GM18873 (cell line): Measurements from ENCODE around the gene LILRA2.
"Not testable (repeated sequence)": the region's sequence is repeated elsewhere in the genome, so short reads cannot be mapped to it uniquely, and the experiment has no call there.

ENCODE experiments used
- ATAC-seq: cut with Tn5 transposase; IDR thresholded peaks from one replicate; pipeline ENCODE4 v1.9.1; 2021; ENCODE audit warnings: mild to moderate bottlenecking, moderate library complexity, moderate number of reproducible peaks; ENCODE audit not compliant: unreplicated experiment, low FRiP score

The LILRA2 gene

DNA sequence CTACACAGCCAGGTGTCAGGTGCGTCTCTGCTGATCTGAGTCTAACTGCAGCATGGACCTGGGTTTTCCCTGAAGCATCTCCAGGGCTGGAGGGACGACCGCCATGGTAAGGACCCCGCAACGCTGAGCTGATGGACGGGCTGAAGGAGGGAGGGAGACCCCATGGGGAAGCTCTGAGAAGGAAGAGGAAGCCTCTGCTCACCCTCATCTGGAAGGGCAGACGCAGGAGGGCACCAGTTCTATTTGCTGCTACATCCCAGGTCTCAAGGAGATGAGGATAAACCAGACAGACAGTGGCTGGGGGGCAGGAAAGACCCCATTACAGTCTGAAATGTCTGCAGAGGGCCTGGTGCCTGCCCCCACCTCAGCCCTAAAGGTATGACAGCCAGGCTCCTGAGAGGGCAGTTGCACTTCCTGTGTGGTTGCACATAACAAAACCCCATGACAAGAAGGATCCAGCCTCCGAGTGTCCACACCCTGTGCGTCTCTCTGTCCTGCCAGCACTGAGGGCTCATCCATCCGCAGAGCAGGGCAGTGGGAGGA lies at the start of gene LILRA2:
Gene LILRA2, plus strand, starts transcription at position 461 of the 543 bp plus-strand sequence. CDS start 89 bp downstream, outside the sequence.
- ATAC-seq: no peak

DNA sequence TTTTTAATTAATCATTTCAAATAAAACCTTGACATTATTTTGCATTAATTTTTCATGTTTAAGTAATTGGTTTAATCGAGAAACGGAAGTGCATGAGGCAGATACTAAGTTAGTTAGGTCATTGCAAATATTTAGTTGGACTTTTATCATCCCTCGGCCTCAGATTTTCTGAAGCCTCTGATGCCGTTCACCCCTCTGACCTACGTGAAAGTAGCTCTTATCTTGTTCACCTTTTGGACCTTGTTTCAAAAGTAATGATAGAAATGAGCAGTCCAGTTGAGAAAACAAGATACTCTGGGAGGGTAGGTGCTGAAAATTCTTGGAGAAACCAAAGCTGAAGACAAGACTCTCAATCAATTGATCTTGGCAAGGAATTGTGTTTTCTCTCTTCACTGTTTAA lies 48.0 kb upstream of the LILRA2 start:
- no peak for ATAC-seq

DNA sequence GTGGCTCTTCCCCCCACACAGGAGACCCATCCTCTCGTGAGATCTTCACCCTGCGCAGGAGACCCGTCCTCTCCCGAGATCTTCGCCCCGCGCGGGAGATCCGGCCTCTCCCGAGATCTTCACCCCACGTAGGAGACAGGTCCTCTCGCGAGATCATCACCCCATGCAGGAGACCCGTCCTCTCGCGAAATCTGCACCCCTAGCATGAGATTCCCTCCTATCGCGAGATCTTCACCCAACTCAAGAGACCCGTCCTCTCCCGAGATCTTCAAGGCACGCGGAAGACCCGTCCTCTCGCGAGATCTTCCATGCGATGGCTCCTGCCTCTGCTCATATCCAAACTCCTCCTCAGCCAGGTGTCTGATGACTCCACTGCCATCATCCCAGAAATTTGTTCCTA lies 46.6 kb upstream of the LILRA2 start:
- ATAC-seq: no peak

DNA sequence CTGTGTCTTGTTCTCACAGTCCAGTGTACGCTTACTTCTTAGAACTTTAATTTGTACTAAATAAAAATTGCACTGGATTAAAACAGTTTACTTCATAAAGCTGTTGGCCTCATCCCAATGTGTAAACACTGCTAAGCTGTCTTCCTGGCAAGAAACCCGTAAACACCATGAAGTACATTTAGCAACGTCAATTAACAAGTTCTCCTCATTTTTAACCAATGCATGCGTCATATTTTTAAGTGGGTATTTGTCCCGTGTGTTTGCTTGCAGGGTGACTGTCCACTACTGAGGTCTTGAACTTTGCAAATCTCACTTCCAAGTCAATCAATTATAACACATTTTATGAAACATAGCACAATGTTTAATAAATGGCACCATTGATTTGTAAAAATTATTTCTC lies 42.7 kb upstream of the LILRA2 start:
- no peak for ATAC-seq

DNA sequence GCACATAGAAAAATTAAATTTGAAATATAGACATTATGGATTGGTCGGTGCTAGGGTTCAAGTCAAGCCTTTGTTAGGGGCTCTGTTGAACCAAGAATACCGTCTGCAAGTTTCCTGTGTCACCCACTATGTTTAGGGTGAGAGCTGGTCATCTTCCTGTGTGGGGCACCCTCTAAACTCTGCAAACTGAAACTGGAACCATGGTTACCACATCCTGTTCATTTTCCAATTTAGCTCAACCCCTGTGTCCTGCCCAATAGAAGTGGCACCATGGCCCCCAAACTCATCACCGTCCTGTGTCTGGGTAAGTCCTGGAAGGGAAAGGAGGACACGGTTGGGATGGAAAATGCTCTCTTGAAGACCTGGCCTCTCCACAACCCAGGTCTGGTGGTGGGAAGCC lies 41.1 kb upstream of the LILRA2 start:
- ATAC-seq: peak; percentile 69

DNA sequence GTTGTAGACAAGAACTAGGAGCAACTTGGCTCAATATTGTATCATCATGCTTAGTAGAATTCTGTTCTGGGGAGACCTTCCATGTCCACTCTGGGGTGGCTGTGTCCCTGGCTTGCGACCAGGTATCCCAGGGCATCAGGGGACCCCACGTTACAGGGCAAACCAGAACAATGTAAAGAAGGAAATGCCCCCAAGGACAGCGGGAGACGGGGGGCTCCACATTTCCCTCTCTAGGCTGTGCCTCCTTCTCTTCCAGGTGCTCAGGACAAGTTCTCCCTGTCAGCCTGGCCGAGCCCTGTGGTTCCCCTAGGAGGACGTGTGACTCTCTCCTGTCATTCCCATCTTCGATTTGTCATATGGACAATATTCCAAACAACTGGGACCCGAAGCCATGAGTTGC lies 40.1 kb upstream of the LILRA2 start:
- no peak for ATAC-seq

DNA sequence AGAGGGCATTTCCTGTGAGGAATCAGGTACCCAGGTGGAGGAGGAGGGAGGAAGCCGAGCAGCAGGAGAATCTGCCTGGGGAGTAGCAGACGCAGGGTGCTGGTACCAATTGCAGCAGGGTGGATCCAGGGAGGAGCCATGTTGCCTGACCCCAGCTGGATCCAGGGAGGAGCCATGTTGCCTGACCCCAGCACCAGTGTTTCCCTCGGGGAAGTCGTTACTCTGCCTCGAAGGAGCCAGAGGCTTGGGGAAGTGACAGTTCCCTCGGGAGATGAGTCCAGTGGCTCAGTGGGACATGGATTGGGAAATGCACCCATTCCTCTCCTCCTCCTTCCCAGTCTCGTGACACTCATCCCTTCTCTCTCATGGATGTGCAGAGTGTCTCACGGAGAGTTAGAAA lies 39.4 kb upstream of the LILRA2 start:
- ATAC-seq: no peak

DNA sequence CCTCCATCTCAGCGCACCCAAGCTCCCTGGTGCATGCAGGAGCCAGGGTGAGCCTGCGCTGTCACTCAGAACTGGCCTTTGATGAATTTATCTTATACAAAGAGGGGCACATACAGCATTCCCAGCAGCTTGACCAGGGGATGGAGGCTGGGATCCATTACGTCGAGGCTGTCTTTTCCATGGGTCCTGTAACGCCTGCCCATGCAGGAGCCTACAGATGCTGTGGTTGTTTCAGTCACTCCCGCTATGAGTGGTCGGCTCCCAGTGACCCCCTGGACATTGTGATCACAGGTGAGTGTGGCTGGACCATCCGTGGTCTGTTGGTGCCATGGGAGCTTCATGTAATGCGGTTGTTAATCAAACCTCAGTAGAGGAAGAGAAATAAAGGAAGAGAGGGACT lies 38.0 kb upstream of the LILRA2 start:
- no peak for ATAC-seq

DNA sequence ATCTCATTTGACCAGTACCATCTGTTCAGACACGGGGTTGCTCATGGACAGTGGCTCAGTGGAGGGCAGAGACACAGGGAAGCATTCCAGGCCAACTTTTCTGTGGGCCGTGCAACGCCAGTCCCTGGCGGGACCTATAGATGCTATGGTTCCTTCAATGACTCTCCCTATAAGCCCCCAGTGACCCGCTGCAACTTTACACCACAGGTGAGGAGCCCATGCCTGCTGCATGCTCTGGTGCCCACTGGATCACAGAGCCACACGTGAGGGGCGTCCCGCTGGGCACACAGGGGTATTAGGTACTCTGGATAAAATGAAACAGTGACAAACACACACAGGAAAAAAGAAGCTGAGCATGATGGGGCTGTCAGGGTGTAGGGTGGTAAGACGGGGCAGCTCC lies 36.6 kb upstream of the LILRA2 start:
- no peak for ATAC-seq

DNA sequence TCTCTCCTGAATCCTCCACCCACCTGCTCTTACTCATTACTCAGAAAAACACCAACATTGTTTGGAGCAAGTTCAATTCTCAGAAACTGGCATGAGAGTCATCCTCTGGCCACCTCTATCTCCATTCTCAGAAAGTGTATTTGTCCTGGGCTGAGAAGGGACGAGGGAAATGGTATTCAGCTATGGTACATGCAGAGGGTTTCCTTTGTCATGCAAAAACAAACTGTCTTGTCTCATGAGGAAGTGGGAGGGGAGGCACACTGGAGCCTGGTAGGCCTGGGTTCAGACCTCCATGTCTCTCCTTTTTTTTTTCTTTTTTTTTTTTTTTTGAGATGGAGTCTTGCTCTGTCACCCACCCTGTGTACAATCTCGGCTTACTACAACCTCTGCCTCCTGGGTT lies 31.9 kb upstream of the LILRA2 start:
- ATAC-seq: no peak

DNA sequence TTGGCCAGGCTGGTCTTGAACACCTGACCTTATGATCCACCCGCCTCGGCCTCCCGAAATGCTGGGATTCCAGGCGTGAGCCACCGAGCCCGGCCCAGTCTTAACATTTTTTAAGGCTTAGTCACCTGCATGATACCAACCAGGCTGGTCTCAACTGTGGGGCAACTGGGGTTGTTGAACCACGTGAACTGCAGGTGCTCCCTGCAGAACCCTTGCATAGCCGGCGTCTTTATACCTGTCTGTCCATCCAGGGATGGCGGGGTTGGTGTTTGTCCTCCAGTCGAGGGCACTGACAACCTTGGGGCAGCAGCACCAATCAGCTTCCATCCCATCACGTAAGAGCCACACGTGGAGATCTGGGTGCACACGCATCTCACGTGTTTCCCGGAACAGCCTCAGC lies 24.8 kb upstream of the LILRA2 start:
- no peak for ATAC-seq

DNA sequence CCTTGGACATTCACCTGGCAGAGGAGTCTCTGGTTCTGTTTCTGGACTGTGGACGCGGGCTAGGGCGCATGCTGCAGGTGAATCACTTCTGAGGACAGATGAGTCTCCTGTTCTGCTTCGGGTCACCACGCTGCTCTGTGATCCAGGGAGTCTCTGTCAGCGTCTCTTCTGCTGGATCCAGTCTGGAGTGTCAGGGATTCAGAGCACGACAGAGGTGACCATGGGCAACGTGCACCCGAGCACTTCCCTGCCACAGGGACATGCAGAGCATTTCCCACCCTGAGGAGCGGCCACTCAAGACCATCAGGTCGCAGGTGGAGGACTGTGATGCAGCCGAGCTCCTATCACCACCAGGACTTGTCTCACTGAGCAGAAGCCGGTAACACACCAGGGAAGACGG lies 24.4 kb upstream of the LILRA2 start:
- ATAC-seq: no peak

DNA sequence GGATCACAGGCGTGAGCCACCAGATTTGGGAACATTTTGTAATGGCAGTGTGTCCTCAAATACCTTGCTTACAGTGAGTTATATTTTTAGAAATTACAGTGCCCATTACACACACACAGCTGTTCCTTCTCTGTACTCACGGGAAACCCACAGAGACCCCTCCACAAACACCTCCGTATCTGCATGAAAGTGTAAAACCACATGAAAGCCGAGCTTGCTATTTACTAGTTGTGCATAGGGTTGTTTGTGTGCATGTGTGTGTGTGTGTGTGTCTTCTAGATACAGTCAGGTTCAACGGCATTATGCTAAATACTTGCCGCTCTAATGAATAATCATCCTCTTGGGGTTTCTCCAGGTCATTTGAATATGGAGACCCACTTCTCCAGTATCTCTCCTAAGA lies 22.3 kb upstream of the LILRA2 start:
- no peak for ATAC-seq

DNA sequence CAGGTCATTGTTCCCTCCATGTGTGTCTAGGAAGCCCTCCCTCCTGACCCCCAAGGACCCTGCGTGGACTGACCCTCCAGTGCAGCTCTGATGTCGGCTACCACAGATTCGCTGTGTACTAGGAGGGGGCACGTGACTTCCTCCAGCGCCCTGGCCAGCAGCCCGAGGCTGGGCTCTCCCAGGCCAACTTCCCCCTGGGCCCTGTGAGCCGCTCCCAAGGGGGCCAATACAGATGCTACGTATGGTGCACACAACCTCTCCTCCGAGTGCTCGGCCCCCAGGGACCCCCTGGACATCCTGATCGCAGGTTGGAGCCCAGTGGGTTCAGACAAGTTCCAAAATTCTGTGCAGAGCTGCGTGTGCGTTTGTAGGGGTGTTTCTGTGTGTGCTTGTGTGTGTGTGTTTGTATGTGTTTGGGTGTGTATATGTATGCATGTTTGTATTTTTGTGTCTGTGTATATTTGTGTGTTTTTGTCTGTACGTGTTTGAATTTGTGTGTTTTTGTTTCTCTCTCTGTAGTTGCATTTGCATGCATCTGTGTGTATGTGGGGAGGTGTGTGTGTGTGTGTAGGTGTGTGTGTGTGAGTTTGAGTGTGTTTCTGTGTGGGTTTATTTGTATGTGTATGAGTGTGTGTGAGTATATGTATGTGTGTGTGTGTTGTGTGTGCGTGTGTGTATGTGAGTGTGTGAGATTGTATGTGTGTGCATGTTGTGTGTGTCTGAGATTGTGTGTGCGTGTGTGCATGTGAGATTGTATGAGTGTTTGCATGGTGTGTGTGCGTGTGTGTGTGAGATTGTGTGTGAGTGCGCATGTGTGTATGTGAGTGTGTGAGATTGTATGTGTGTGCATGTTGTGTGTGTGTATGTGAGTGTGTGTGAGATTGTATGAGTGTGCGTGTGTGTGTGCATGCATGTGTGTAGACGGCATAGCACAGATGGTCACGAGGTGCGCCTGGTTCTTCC lies 21.4 kb upstream of the LILRA2 start:
- ATAC-seq: no peak

DNA sequence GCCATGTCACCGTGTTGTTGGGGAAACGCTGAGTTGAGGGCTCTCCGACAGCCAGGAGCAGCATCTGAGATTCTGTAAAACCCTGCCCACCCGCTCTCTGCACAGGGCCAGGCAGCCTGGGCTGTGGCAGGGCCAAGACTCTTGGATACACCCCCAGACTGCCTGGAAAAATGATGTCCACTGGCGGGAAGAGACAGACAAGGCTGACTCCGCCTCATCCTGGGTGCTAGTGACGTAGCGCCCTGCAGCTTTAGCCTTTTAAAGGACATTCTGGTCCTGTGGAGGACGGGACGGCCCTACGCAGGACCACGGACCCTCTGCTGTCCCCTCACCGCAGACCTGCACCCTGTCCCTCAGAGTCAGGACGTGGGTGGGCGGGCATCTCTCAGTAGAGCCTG lies 20.7 kb upstream of the LILRA2 start:
- ATAC-seq: no peak

DNA sequence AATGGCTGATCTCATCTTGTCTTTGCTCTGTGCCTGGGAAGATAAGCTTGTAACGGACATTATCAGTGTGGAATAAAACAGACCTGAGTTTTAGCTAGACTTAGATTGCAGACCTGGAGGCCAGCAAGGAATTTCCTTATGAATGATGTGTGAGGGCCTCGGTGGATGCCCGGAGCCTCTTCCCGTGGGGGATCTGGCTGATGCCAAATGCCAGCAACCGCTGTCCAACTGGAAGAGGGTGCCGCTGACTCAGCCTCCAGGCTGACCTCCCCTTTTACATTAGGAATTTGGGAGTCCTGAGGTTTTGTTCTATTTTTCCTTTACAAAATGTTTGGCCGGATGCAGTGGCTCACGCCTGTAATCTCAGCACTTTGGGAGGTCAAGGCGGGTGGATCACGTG lies 19.6 kb upstream of the LILRA2 start:
- no peak for ATAC-seq

DNA sequence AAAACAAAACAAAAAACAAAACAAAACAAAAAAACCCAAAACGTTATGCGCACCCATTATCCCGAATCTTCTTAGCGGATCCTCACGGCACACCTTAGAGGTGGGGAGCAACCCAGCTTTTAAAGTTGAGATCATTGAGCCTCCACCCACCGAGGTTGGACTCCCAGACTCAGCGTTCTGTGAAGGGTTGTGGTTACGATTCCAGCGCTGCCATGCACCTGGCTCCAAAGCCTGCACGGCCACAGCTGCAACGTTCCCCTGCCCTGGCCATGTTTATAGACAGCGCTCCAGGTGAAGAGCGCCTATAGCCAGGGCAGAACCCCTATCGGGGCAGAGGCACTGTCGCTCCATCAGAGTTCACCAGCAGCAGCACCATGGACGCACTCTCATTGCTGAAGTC lies 18.7 kb upstream of the LILRA2 start:
- ATAC-seq: no peak

DNA sequence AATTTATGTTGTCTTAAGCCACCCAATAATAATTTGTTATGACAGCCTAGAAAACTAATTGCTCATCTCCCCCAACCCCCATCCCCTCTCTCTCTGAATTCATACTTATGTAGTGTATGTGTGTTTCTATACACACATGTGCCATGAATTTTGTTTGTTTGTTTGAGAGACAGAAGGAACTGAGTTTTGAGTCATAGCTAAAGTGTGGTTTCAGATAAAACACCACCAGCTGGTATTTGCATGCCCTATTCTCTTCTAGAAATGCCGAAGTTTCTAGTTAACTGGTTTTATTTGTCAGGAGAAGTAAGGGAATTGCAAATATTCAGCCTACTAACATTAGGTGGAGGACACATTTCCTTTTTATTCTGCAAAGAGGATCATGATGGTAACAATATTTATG lies 17.4 kb upstream of the LILRA2 start:
- ATAC-seq: no peak

DNA sequence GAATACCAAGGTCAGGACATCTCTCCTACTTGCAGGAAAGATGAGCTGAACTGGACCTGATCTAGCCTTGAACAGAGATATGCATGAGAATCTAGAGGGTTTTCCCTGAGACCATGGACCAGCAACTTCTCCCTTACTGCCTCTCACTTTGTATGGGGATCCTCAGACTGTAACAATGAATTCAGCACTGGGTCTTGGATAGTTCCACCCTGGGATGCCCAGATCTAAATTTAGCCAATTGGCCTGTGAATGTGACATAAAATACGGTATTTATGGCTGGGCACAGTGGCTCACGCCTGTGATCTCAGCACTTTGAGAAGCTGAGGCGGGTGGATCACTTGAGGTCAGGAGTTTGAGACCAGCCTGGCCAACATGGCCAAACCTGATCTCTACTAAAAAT lies 15.3 kb upstream of the LILRA2 start:
- no peak for ATAC-seq

DNA sequence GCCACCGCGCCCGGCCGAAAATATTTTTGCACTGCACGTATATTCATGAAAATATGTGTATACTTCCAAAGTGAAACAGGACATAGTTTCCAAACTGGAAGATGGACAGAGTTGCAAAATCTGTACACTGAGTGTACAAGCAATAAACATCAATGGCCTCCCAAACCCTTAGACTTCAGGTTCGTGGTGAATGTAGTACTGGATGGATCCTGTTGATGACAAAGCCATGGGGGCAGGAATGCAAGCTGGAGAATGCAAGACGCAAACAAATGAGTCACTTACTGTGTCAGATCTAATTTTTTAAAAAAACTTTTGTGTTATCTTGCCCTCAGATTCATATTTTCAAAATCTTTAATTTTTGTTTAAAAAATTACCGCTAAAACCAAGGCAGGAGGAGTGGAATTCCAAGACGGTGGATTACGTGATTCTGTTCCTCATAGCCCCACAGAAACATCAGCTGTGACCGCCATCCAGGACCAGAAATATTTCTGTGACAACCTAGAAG lies 12.7 kb upstream of the LILRA2 start:
- ATAC-seq: no peak

DNA sequence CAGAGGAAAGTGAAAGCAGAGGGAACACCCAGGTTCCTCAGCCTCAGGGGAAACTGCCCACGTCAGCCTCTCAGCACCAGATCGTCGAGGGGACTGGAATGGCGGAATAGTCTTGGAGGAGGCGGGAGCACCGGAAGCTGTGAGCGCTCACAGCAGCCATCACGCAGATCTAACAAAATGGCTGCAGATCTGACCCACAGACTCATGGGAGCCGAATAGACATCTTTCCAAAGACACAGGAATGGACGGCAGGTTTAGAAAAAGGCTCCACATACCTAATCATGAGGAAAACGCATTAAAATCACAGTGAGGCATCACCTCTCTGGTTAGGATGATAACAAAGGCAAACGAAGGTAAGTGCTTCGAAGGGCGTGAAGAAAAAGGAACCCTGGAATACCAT lies 11.8 kb upstream of the LILRA2 start:
- no peak for ATAC-seq

DNA sequence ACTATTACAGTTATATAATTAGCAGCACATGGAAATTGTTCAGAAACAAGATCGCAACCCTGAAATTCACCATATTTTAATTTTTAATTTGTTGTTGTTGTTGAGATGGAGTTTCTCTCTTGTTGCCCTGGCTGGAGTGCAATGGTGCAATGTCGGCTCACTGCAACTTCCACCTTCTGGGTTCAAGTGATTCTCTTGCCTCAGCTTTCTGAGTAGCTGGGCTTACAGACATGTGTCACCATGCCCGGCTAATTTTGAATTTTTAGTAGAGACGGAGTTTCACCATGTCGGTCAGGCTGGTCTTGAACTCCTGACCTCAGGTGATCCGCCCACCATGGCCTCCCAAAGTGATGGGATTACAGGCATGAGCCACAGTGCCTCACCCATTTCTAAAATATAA lies 10.4 kb upstream of the LILRA2 start:
- ATAC-seq: not testable (repeated sequence)
